PC-3 (cell line): ENCODE measurements around the gene C6orf136. TPM values are rescaled to one million over a fixed set of nuclear protein-coding genes. Genes with fewer than 3 reads are reported as not detected.

Experiments used
- ATAC-seq: fragments of 200-7000 bp; cut with Tn5 transposase; 2 replicates; pipeline ENCODE4 v1.9.1; 2020; ENCODE audit warnings: mild to moderate bottlenecking, moderate library complexity
- BruUV-seq: library from RNA; stranded (reverse); fragments of 400-500 nt; replicated peaks from 2 replicates; lab custom pipeline; 2021; lab: Mats Ljungman, UMichigan
- CTCF ChIA-PET: fragments of 300-600 bp; sonication (Branson Sonifier 250); formaldehyde crosslinking; loops from one replicate; lab custom pipeline; 2022; ENCODE audit warnings: antibody characterized with exemption; lab: Charles Lee
- POLR2A ChIA-PET: fragments of 300-600 bp; sonication (Branson Sonifier 250); formaldehyde crosslinking; loops from one replicate; lab custom pipeline; 2022; ENCODE audit warnings: antibody characterized with exemption; ENCODE audit not compliant: unreplicated experiment; lab: Charles Lee
- DNase-seq: peaks from one replicate; pipeline ENCODE4 v3.0.0-alpha.2; 2015
- H2AFZ ChIP-seq: fragments of 300-600 bp; sonication (generic); 2 replicates; pipeline ENCODE4 v1.6.0; 2016; ENCODE audit warnings: antibody characterized with exemption, low read length
- H3F3A ChIP-seq: fragments of 300-600 bp; sonication (generic); one replicate; pipeline ENCODE4 v1.6.0; 2017; ENCODE audit warnings: antibody characterized with exemption, low read length, control low read depth, mild to moderate bottlenecking; ENCODE audit not compliant: unreplicated experiment
- H3K27ac ChIP-seq: fragments of 300-600 bp; sonication (generic); 2 replicates; pipeline ENCODE4 v1.5.1; 2016; ENCODE audit warnings: mild to moderate bottlenecking, low read length
- H3K27me3 ChIP-seq: fragments of 300-600 bp; sonication (generic); 2 replicates; pipeline ENCODE4 v1.6.1; 2016; ENCODE audit warnings: low read length, mixed read lengths
- H3K36me3 ChIP-seq: fragments of 300-600 bp; sonication (generic); 2 replicates; pipeline ENCODE4 v1.6.1; 2016; ENCODE audit warnings: low read depth, mixed run types, low read length, mixed read lengths
- H3K4me1 ChIP-seq: fragments of 300-600 bp; sonication (generic); 2 replicates; pipeline ENCODE4 v1.5.1; 2016; ENCODE audit warnings: low read length; ENCODE audit not compliant: insufficient read depth
- H3K4me2 ChIP-seq: fragments of 300-600 bp; sonication (generic); 2 replicates; pipeline ENCODE4 v1.6.0; 2016; ENCODE audit warnings: low read length
- H3K4me3 ChIP-seq: fragments of 300-600 bp; sonication (generic); 2 replicates; pipeline ENCODE4 v1.5.1; 2016; ENCODE audit warnings: mild to moderate bottlenecking, low read length, mixed read lengths
- H3K79me2 ChIP-seq: fragments of 300-600 bp; sonication (generic); 2 replicates; pipeline ENCODE4 v1.6.1; 2017; ENCODE audit warnings: low read length, mixed read lengths
- H3K9ac ChIP-seq: fragments of 300-600 bp; sonication (generic); 2 replicates; pipeline ENCODE4 v1.6.0; 2016; ENCODE audit warnings: mild to moderate bottlenecking, low read length
- H3K9me2 ChIP-seq: fragments of 300-600 bp; sonication (generic); replicated peaks from 2 replicates; pipeline ENCODE4 v1.6.1; 2016; ENCODE audit warnings: mixed run types, low read length, mixed read lengths
- H3K9me3 ChIP-seq: fragments of 300-600 bp; sonication (generic); 2 replicates; pipeline ENCODE4 v1.6.1; 2016; ENCODE audit warnings: low read length, mixed read lengths
- H4K20me1 ChIP-seq: fragments of 300-600 bp; sonication (generic); 2 replicates; pipeline ENCODE4 v1.6.1; 2016; ENCODE audit warnings: low read length, mixed read lengths
- EZH2 ChIP-seq: fragments of 300-600 bp; sonication (generic); IDR thresholded peaks from one replicate; pipeline ENCODE4 v1.6.1; 2017; ENCODE audit warnings: antibody characterized with exemption, mild to moderate bottlenecking, low read length; ENCODE audit not compliant: unreplicated experiment
- EZH2phosphoT487 ChIP-seq: fragments of 300-600 bp; sonication (generic); IDR thresholded peaks from 2 replicates; pipeline ENCODE4 v1.6.1; 2018; ENCODE audit warnings: mild to moderate bottlenecking, antibody characterized with exemption, low read length, borderline replicate concordance
- intact Hi-C: fragments of 100-400 bp; cut with micrococcal nuclease; formaldehyde crosslinking; loops from 2 replicates; pipeline ENCODE4 v1.9.0; 2023
- total RNA-seq: library from RNA; depleted of rRNA; stranded (reverse); fragments of >200 nt; gene quantifications from 2 replicates; pipeline ENCODE4 v1.2.3, GENCODE V29; 2014
- TF ChIP-seq, protein P1 (sequence below): fragments of 300-600 bp; sonication (generic); conservative IDR thresholded peaks from 2 replicates; pipeline ENCODE4 v1.5.1; 2017; ENCODE audit warnings: antibody characterized with exemption, low read depth, mild to moderate bottlenecking, low read length

Gene C6orf136
- total RNA-seq, 1 experiment from 2014 or later, result 18.7 TPM

DNA sequence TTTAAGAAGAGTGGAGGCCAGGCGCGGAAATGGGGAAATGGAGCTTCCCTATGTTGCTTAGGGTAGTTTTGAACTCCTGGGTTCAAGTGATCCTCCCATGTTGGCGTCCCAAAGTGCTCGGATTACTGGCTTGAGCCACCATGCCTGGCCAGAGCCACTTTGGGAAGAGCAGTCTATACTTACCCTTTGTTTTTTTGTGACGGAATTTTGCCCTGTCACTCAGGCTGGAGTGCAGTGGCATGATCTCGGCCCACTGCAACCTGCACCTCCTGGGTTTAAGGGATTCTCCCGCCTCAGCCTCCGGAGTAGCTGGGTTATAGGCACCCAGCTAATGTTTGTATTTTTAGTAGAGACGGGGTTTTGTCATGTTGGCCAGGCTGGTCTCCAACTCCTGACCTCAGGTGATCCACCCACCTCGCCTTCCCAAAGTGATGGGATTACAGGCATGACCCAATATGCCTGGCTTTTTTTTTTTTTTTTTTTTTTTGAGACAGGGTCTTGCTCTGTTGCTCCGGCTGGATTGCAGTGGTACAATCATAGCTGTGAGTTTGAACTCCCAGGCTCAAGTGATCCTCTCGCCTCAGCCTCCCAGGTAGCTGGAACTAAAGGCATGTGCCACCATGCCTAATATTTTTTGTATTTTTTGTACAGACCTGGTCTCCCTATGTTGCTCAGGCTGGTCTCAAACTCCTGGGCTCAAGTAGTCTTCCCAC is 47.9 kb upstream of the C6orf136 start:
- H3K9me3 ChIP-seq, result no peaks in the 10 kb centered on the region
- POLR2A ChIA-PET, result no interaction called here
- no peaks in the 10 kb centered on the region for H3K9me2 ChIP-seq
- H3F3A ChIP-seq, result peaks cover 3% of the 10 kb centered on the region
- DNase-seq (no peak), ATAC-seq (peak; percentile 4; the same call in 1 of the 2 replicates)
- H3K79me2 ChIP-seq, result no peaks in the 10 kb centered on the region
- no peak for TF ChIP-seq EZH2
- TF ChIP-seq, protein P1, sequence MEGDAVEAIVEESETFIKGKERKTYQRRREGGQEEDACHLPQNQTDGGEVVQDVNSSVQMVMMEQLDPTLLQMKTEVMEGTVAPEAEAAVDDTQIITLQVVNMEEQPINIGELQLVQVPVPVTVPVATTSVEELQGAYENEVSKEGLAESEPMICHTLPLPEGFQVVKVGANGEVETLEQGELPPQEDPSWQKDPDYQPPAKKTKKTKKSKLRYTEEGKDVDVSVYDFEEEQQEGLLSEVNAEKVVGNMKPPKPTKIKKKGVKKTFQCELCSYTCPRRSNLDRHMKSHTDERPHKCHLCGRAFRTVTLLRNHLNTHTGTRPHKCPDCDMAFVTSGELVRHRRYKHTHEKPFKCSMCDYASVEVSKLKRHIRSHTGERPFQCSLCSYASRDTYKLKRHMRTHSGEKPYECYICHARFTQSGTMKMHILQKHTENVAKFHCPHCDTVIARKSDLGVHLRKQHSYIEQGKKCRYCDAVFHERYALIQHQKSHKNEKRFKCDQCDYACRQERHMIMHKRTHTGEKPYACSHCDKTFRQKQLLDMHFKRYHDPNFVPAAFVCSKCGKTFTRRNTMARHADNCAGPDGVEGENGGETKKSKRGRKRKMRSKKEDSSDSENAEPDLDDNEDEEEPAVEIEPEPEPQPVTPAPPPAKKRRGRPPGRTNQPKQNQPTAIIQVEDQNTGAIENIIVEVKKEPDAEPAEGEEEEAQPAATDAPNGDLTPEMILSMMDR, result no peak
- TF ChIP-seq EZH2phosphoT487, result no peak
- no peak overlapping the region for H3K4me2 ChIP-seq
- CTCF ChIA-PET, result interaction anchor here (0.6 to 1.8 kb wide), 4 partner anchors 11 to 78 kb away, joined by 3 to 8 read pairs (median 4); no protein-coding TSS in a partner anchor
- H3K27ac ChIP-seq, result no peak overlapping the region
- no peaks in the 10 kb centered on the region for H3K4me1 ChIP-seq
- no peaks in the 10 kb centered on the region for H3K27me3 ChIP-seq
- no peak overlapping the region for H3K9ac ChIP-seq
- intact Hi-C loops, result no loop called here
- peaks cover 37% of the 10 kb centered on the region for H3K36me3 ChIP-seq
- no TSS peak for BruUV-seq
- no peak overlapping the region for H3K4me3 ChIP-seq
- no peak overlapping the region for H2AFZ ChIP-seq
- H4K20me1 ChIP-seq, result no peaks in the 10 kb centered on the region

DNA sequence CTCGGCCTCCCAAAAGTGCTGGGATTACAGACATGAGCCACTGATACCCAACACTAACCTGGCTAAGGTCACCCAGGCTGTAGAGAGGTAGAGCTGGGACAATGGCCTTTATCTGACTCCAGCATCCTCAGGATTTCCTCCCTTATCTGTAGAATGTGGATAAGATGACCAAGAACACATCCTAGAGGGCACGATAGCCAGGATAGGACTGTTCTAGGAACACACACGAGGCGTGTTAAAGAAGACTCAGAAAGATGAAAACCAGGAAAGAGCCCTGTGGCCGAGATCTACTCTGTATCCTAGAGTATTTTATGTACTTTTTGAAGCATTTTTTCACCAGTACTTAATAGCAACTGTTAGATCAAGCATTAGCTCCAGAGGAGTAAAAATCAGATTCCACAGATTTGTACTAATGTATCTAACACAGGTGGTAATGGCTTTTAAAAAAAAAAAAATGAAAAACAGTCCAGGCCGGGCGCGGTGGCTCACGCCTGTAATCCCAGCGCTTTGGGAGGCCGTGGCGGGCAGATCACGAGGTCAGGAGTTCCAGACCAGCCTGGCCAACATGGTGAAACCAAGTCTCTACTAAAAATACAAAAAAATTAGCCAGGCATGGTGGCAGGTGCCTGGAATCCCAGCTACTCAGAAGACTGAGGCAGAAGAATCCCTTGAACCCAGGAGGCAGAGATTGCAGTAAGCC is 47.2 kb upstream of the C6orf136 start:
- no peaks in the 10 kb centered on the region for H4K20me1 ChIP-seq
- no peaks in the 10 kb centered on the region for H3K79me2 ChIP-seq
- BruUV-seq, result no TSS peak
- TF ChIP-seq, protein P1, result no peak
- TF ChIP-seq EZH2phosphoT487 (no peak), EZH2 (no peak)
- H3K4me2 ChIP-seq, result no peak overlapping the region
- intact Hi-C loops, result no loop called here
- POLR2A ChIA-PET, result interaction anchor here (0.6 kb wide), 1 partner anchor 13 kb away, joined by 3 read pairs; no protein-coding TSS in a partner anchor
- H2AFZ ChIP-seq, result no peak overlapping the region
- H3K9ac ChIP-seq, result no peak overlapping the region
- H3K9me3 ChIP-seq, result no peaks in the 10 kb centered on the region
- H3K4me3 ChIP-seq, result no peak overlapping the region
- no peaks in the 10 kb centered on the region for H3K9me2 ChIP-seq
- no peaks in the 10 kb centered on the region for H3K27me3 ChIP-seq
- no peak for DNase-seq
- CTCF ChIA-PET, result interaction anchor here (0.8 kb wide), 1 partner anchor 12 kb away, joined by 4 read pairs; no protein-coding TSS in a partner anchor
- H3K36me3 ChIP-seq, result peaks cover 41% of the 10 kb centered on the region
- no peaks in the 10 kb centered on the region for H3K4me1 ChIP-seq
- H3K27ac ChIP-seq, result no peak overlapping the region
- no peak; the same call in 1 of the 2 replicates for ATAC-seq
- H3F3A ChIP-seq, result peaks cover 3% of the 10 kb centered on the region
